ENCODE measurements around the gene OR51G1.

DNA sequence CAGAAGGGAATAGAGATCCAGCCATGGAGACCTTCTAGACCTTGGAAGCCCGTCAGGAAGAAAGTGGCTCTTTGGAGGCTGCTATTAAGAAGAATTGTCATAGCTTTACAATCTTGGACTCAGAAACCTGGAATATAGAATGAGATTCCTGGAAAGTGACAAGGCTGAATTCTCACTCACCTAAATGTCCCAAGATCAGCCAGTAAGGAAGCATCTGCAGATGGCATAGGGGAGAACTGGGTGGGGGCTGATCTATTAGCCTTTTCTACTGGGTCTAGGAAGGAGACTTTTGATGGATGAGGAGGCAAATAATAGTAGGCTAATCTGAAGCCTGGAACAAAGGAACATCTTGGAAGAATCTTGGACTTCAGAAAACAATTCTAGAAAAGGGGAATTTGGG, at the start of gene OR51G1:
- no peak for TF ChIP-seq CTCF (IDR thresholded peaks at IDR 0.05)
- no peak for TF ChIP-seq POLR2A (IDR thresholded peaks at IDR 0.05)
